SK-N-SH (cell line): Measurements from ENCODE around the gene CRISPLD2. TPM values are rescaled to one million over a fixed set of nuclear protein-coding genes. Genes with fewer than 3 reads are reported as not detected.

ENCODE experiments used
- CTCF ChIA-PET: fragments of 300-600, 350-600 bp; formaldehyde crosslinking; extraction: SDS; loops from one replicate; lab custom pipeline; 2021; lab: Yijun Ruan, JAX
- POLR2A ChIA-PET: fragments of 350-600 bp; sonication (Branson Sonifier 250); formaldehyde crosslinking; extraction: SDS; loops from one replicate; lab custom pipeline; 2020; ENCODE audit warnings: antibody characterized with exemption, inconsistent platforms; lab: Yijun Ruan, JAX
- DNase-seq: peaks from one replicate; pipeline ENCODE4 v3.0.0; 2012
- H2AFZ ChIP-seq: fragments of 200-600 bp; sonication (generic); 2 replicates; pipeline ENCODE4 v1.8.1; 2016; ENCODE audit warnings: antibody characterized with exemption, mild to moderate bottlenecking, low read depth
- H3F3A ChIP-seq: fragments of 200-600 bp; sonication (generic); replicated peaks from 2 replicates; pipeline ENCODE3; 2016; ENCODE audit warnings: antibody characterized with exemption, mild to moderate bottlenecking; ENCODE audit not compliant: insufficient read depth
- H3K27ac ChIP-seq, 2 experiments: fragments of 200-500 bp in 1 of 2; fragments of 200-600 bp in 1 of 2; sonication (Bioruptor generic) in 1 of 2; sonication (generic), shearing (Covaris generic) in 1 of 2; 2 replicates each; pipeline versions ENCODE4 v1.5.1 to v1.6.1; 2014 to 2016; ENCODE audit warnings: low read depth in 2 of 2, inconsistent platforms in 1 of 2, low read length in 1 of 2, mild to moderate bottlenecking in 1 of 2, mixed read lengths in 1 of 2
- H3K27me3 ChIP-seq: fragments of 200-600 bp; sonication (generic), shearing (Covaris generic); 2 replicates; pipeline ENCODE4 v1.6.1; 2016; ENCODE audit warnings: mixed run types; ENCODE audit not compliant: insufficient read depth
- H3K36me3 ChIP-seq, 2 experiments: fragments of 200-500 bp in 1 of 2; fragments of 200-600 bp in 1 of 2; sonication (Bioruptor generic) in 1 of 2; sonication (generic) in 1 of 2; replicated peaks in 1 of 2; 2 replicates each; pipeline versions ENCODE3 to v1.5.1; 2014 to 2016; ENCODE audit warnings: low read length in 1 of 2, mild to moderate bottlenecking in 1 of 2; ENCODE audit not compliant: insufficient read depth in 2 of 2, control insufficient read depth in 1 of 2
- H3K4me1 ChIP-seq, 2 experiments: fragments of 200-500 bp in 1 of 2; fragments of 200-600 bp in 1 of 2; sonication (Bioruptor generic) in 1 of 2; sonication (generic), shearing (Covaris generic) in 1 of 2; 2 replicates each; pipeline versions ENCODE4 v1.5.1 to v1.6.1; 2014 to 2016; ENCODE audit warnings: low read depth in 1 of 2, low read length in 1 of 2, mixed run types in 1 of 2; ENCODE audit not compliant: insufficient read depth in 2 of 2, control insufficient read depth in 1 of 2
- H3K4me2 ChIP-seq: fragments of 200-600 bp; sonication (generic), shearing (Covaris generic); 2 replicates; pipeline ENCODE4 v1.6.1; 2017; ENCODE audit warnings: mixed run types
- H3K4me3 ChIP-seq, 2 experiments: fragments of 200-500 bp in 1 of 2; fragments of 200-600 bp in 1 of 2; sonication (Bioruptor generic) in 1 of 2; sonication (generic), shearing (Covaris generic) in 1 of 2; 2 replicates each; pipeline versions ENCODE4 v1.5.1 to v1.8.1; 2014 to 2016; ENCODE audit warnings: low read depth in 2 of 2, inconsistent platforms in 1 of 2, low read length in 1 of 2, mild to moderate bottlenecking in 1 of 2, mixed read lengths in 1 of 2, moderate library complexity in 1 of 2
- H3K79me2 ChIP-seq: fragments of 200-600 bp; sonication (generic); 2 replicates; pipeline ENCODE4 v1.8.1; 2017; ENCODE audit warnings: mild to moderate bottlenecking; ENCODE audit not compliant: insufficient read depth
- H3K9ac ChIP-seq: fragments of 200-600 bp; sonication (generic); 2 replicates; pipeline ENCODE4 v1.6.1; 2017; ENCODE audit warnings: mixed run types
- H3K9me2 ChIP-seq: fragments of 200-600 bp; sonication (generic); 2 replicates; pipeline ENCODE4 v1.6.1; 2017; ENCODE audit warnings: mixed run types
- H3K9me3 ChIP-seq: fragments of 200-600 bp; sonication (generic); 2 replicates; pipeline ENCODE4 v1.6.1; 2017; ENCODE audit warnings: mixed run types, mild to moderate bottlenecking, moderate library complexity
- H4K20me1 ChIP-seq: fragments of 200-600 bp; sonication (generic); 2 replicates; pipeline ENCODE4 v1.6.1; 2017; ENCODE audit warnings: mild to moderate bottlenecking, mixed run types; ENCODE audit not compliant: insufficient read depth
- CHD2 ChIP-seq: fragments of 150-350 bp; IDR thresholded peaks from 2 replicates; pipeline ENCODE4 v1.6.1; 2018; ENCODE audit warnings: low read length; ENCODE audit not compliant: partially characterized antibody
- ELF1 ChIP-seq: IDR thresholded peaks from 2 replicates; pipeline ENCODE4 v1.4.0; 2012
- EZH2phosphoT487 ChIP-seq: fragments of 200-600 bp; sonication (generic); IDR thresholded peaks from 2 replicates; pipeline ENCODE4 v1.6.1; 2017; ENCODE audit warnings: low read depth, mixed run types, mild to moderate bottlenecking, antibody characterized with exemption, moderate library complexity, borderline replicate concordance
- FOSL2 ChIP-seq: IDR thresholded peaks from 2 replicates; pipeline ENCODE4 v1.4.0; 2012; ENCODE audit warnings: low read depth, mild to moderate bottlenecking, moderate library complexity, borderline replicate concordance
- FOXJ3 ChIP-seq: sonication (generic); formaldehyde crosslinking; IDR thresholded peaks from 2 replicates; pipeline ENCODE4 v1.5.1; 2020; ENCODE audit warnings: mild to moderate bottlenecking, missing genetic modification reagents
- GABPA ChIP-seq: IDR thresholded peaks from 2 replicates; pipeline ENCODE4 v1.4.0; 2012; ENCODE audit warnings: low read depth, mild to moderate bottlenecking
- GATA2 ChIP-seq: sonication (generic); formaldehyde crosslinking; IDR thresholded peaks from 2 replicates; pipeline ENCODE4 v1.5.0; 2020; ENCODE audit warnings: mild to moderate bottlenecking, missing genetic modification reagents
- JUND ChIP-seq: IDR thresholded peaks from 2 replicates; pipeline ENCODE4 v1.4.0; 2012
- MEF2A ChIP-seq: IDR thresholded peaks from 2 replicates; pipeline ENCODE4 v1.4.0; 2012; ENCODE audit warnings: low read depth, borderline replicate concordance
- NFIC ChIP-seq: IDR thresholded peaks from 2 replicates; pipeline ENCODE4 v1.4.0; 2012; ENCODE audit warnings: borderline replicate concordance
- PBX3 ChIP-seq: IDR thresholded peaks from 2 replicates; pipeline ENCODE4; 2012
- RFX5 ChIP-seq: IDR thresholded peaks from 2 replicates; pipeline ENCODE4 v1.6.1; 2012; ENCODE audit warnings: mild to moderate bottlenecking, improper control_type of control experiment, low read length
- RXRA ChIP-seq: IDR thresholded peaks from 2 replicates; pipeline ENCODE4 v1.4.0; 2012; ENCODE audit warnings: low read depth, mild to moderate bottlenecking, borderline replicate concordance
- SIN3A ChIP-seq: IDR thresholded peaks from 2 replicates; pipeline ENCODE4 v1.6.1; 2012; ENCODE audit warnings: low read depth, mild to moderate bottlenecking, low read length, moderate library complexity, borderline replicate concordance
- SMC3 ChIP-seq: IDR thresholded peaks from 2 replicates; pipeline ENCODE4 v1.6.1; 2012; ENCODE audit warnings: low read depth, low read length, improper control_type of control experiment
- TAF1 ChIP-seq: IDR thresholded peaks from 2 replicates; pipeline ENCODE4 v1.6.1; 2012; ENCODE audit warnings: low read depth, mild to moderate bottlenecking, low read length, moderate library complexity, borderline replicate concordance
- TCF12 ChIP-seq: IDR thresholded peaks from 2 replicates; pipeline ENCODE4 v1.4.0; 2012
- USF1 ChIP-seq: IDR thresholded peaks from 2 replicates; pipeline ENCODE4 v1.4.0; 2012; ENCODE audit warnings: low read depth, borderline replicate concordance
- WGBS: methylation state at CpG from one replicate; pipeline ENCODE4 v1.1.6; 2017; ENCODE audit warnings: low lambda C conversion rate; 5-methylcytosine and 5-hydroxymethylcytosine counted together
- polyA plus RNA-seq, 3 experiments: library from polyadenylated mRNA; depleted of rRNA; stranded (reverse); fragments of >200 nt; gene quantifications; 2 replicates each; pipeline ENCODE4 v1.2.3, GENCODE V29; 2012

CRISPLD2 gene
- polyA plus RNA-seq, 1 of the 3 experiments (the other 2 are of a cell fraction), result 6.3 TPM

DNA sequence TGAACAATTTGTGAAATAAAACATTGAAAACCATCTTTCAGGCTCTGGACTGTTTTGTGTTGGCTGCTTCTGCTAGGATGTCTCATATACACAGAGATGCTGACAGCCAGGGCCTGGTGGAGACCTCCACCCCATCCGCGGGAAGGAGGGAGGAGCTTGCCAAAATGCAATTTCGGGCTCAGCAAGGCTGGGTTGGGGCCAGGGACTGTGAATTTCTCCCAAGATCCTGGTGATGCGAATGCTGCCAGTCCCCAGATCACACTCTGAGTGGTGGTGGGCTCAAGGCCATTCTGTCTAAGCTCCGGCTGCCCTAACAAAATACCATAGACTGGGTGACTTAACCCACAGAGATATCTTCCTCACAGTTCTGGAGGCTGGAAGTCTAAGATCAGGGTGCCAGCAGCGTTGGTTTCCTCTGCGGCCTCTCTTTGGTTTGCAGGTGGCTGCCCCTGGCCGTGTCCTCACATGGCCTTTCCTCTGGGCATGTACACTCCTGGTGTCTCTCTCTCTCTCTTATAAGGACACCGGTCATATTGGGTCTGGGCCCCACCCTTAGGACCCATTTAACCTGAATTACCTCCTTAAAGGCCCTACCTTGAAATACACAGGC lies 89.8 kb downstream of the CRISPLD2 start:
- no peaks in the 10 kb centered on the region for H3K79me2 ChIP-seq
- H3K4me3 ChIP-seq, result no peak overlapping the region
- no peaks in the 10 kb centered on the region for H3K27me3 ChIP-seq
- no peak for DNase-seq
- POLR2A ChIA-PET, result no interaction called here
- no peaks in the 10 kb centered on the region for H3K9me2 ChIP-seq
- H3K36me3 ChIP-seq, result no peaks in the 10 kb centered on the region
- H3F3A ChIP-seq, result no peaks in the 10 kb centered on the region
- H3K4me2 ChIP-seq, result no peak overlapping the region
- no peak overlapping the region for H2AFZ ChIP-seq
- no peaks in the 10 kb centered on the region for H3K9me3 ChIP-seq
- no peak overlapping the region for H3K9ac ChIP-seq
- TF ChIP-seq PBX3, result no peak
- TF ChIP-seq TAF1, result no peak
- TF ChIP-seq NFIC, result no peak
- TF ChIP-seq SMC3, result no peak
- TF ChIP-seq JUND, result no peak
- no peak for TF ChIP-seq RFX5
- TF ChIP-seq ELF1, result no peak
- no peak for TF ChIP-seq FOSL2
- TF ChIP-seq MEF2A, result no peak
- WGBS, result 79% methylated on average over 8 of the region's 9 CpGs
- CTCF ChIA-PET, result interaction anchor here (1.2 to 1.7 kb wide), 2 partner anchors 43 to 163 kb away, joined by 4 to 5 read pairs; no protein-coding TSS in a partner anchor
- no peak overlapping the region for H3K27ac ChIP-seq
- H4K20me1 ChIP-seq, result no peaks in the 10 kb centered on the region
- H3K4me1 ChIP-seq, result peaks cover 0 to 3% of the 10 kb centered on the region in 2 experiments; a peak in 2 of 4 replicates

DNA sequence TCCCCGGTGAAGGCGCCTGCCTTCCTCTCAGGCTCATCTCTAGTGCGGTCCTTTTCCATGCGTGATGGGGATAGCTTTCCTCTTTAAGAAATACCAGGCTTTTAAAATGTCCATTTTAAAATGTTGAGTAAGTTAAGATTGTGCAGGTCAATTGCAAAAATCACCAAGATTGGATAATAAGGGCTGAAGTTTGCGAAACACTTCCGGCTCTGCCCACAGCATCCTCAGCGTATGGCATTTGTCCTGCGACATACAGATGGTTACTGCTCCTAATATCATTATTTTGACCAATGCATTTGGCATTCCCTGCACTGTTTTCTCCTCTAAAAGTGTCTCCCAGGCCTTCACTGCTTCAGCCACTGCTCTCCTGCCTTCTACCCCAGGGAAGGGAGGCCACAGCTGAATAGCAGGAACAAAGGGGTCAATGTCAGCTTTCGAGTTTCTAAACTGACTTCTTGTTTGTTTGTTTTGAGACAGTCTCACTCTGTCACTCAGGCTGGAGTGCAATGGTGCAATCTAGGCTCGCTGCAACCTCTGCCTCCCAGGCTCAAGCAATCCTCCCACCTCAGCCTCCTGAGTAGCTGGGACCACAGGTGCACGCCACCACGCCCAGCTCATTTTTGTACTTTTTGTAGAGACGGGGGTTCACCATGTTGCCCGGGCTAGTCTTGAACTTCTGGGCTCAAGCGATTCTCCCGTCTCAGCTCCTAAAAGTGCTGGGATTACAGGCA lies 91.9 kb downstream of the CRISPLD2 start:
- DNase-seq, result no peak
- Histone ChIP-seq H3F3A (no peaks in the 10 kb centered on the region), H3K9me2 (no peaks in the 10 kb centered on the region), H3K9ac (no peak overlapping the region), H4K20me1 (no peaks in the 10 kb centered on the region), H3K4me1 (peaks cover 0 to 3% of the 10 kb centered on the region in 2 experiments; a peak in 2 of 4 replicates), H3K79me2 (no peaks in the 10 kb centered on the region), H3K4me2 (no peak overlapping the region), H2AFZ (no peak overlapping the region)
- POLR2A ChIA-PET, result no interaction called here
- TF ChIP-seq TCF12, result no peak
- no peak for TF ChIP-seq GABPA
- TF ChIP-seq, all 33 proteins: peak for 0
- no peaks in the 10 kb centered on the region for H3K27me3 ChIP-seq
- 90% methylated on average over 16 of the region's 16 CpGs for WGBS
- H3K4me3 ChIP-seq, result no peak overlapping the region
- CTCF ChIA-PET, result interaction anchor here (0.6 to 1.7 kb wide), 5 partner anchors 13 to 157 kb away, joined by 3 to 6 read pairs (median 3); no protein-coding TSS in a partner anchor
- no peaks in the 10 kb centered on the region for H3K36me3 ChIP-seq
- H3K9me3 ChIP-seq, result no peaks in the 10 kb centered on the region
- H3K27ac ChIP-seq, result no peak overlapping the region

- Histone ChIP-seq H2AFZ (no peak overlapping the region), H3K79me2 (no peaks in the 10 kb centered on the region), H4K20me1 (no peaks in the 10 kb centered on the region), H3K9me3 (no peaks in the 10 kb centered on the region), H3K4me1 (peaks cover 0 to 3% of the 10 kb centered on the region in 2 experiments; a peak in 1 of 4 replicates), H3K9ac (no peak overlapping the region), H3K27me3 (no peaks in the 10 kb centered on the region), H3K27ac (no peak overlapping the region), H3K9me2 (no peaks in the 10 kb centered on the region), H3K4me2 (no peak overlapping the region), H3F3A (no peaks in the 10 kb centered on the region), H3K4me3 (no peak overlapping the region), H3K36me3 (no peaks in the 10 kb centered on the region)
- CTCF ChIA-PET, result interaction anchor here (1.7 to 1.8 kb wide), 2 partner anchors 58 to 159 kb away, joined by 4 to 6 read pairs; no protein-coding TSS in a partner anchor
- POLR2A ChIA-PET, result no interaction called here
- peak; percentile 73 for DNase-seq
- 27% methylated on average over 4 of the region's 6 CpGs for WGBS
- no peak for TF ChIP-seq RFX5
- TF ChIP-seq NFIC, result no peak
- no peak for TF ChIP-seq FOXJ3 (CRISPR knock-in tag)
- TF ChIP-seq GATA2 (CRISPR knock-in tag), result peak; percentile 81
- TF ChIP-seq SIN3A, result no peak
- no peak for TF ChIP-seq USF1
- TF ChIP-seq PBX3, result no peak
- no peak for TF ChIP-seq RXRA
- TF ChIP-seq CHD2, result peak; percentile 45
- TF ChIP-seq EZH2phosphoT487, result no peak
- TF ChIP-seq GABPA, result no peak
- TF ChIP-seq TAF1, result no peak
Measured at GRCh38 chr16:84913315-84913714, 93.5 kb downstream of the CRISPLD2 start.
